Activated CD8-positive, alpha-beta memory T cell treated with anti-CD3 and anti-CD28 coated beads, Interleukin-2, amount 50 U/mL, for 4 hours (primary cell): Measurements from ENCODE around the gene STIM1.

ENCODE experiments used
- DNase-seq: peaks from one replicate; pipeline ENCODE4 v3.0.0-alpha.2; 2020

The STIM1 gene

GRCh38 chr11:4138497-4138896 lies 283.0 kb downstream of the STIM1 start:
- DNase-seq: no peak

GRCh38 chr11:4140067-4140636 lies 284.7 kb downstream of the STIM1 start:
- DNase-seq: no peak
